ENCODE data around the gene PEMT.

DNA sequence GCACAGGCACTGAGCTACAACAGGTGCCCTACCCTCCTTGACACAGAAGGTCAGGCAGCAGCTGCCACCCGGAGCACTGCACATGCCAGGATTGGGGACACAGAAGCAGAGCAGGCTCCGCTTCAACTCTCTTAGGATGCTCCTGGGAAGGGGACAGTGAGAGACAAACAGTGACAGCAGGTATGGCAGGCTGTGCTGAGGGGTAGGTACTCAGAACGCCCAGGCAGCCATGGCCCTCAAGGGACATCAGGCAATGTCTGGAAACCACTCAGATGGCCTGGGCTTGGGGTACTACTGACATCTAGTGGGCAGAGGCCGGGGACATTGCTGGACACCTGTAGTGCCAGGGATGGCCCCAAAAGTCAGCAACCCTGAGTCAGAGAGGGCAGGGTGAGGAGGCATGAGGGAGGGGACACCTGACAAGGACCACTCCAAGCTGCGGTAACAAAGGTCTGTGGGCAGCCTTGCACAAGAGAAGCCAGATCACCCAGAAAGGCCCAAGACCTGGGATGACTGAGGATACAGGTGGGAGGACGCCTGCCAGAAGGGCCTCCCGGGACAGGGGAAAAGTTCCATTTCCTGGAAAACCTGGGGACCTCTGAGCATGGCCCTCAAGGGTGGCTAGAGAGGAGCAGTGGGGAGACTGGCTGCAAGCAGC, 21.2 kb downstream of the PEMT start:
- peak in 3 of 6 experiments; percentile 8 to 32 (median 11) for TF ChIP-seq CTCF (IDR thresholded peaks at IDR 0.05)
- TF ChIP-seq POLR2A (IDR thresholded peaks at IDR 0.05): no peak
